ENCODE results near the gene NUP62.

DNA sequence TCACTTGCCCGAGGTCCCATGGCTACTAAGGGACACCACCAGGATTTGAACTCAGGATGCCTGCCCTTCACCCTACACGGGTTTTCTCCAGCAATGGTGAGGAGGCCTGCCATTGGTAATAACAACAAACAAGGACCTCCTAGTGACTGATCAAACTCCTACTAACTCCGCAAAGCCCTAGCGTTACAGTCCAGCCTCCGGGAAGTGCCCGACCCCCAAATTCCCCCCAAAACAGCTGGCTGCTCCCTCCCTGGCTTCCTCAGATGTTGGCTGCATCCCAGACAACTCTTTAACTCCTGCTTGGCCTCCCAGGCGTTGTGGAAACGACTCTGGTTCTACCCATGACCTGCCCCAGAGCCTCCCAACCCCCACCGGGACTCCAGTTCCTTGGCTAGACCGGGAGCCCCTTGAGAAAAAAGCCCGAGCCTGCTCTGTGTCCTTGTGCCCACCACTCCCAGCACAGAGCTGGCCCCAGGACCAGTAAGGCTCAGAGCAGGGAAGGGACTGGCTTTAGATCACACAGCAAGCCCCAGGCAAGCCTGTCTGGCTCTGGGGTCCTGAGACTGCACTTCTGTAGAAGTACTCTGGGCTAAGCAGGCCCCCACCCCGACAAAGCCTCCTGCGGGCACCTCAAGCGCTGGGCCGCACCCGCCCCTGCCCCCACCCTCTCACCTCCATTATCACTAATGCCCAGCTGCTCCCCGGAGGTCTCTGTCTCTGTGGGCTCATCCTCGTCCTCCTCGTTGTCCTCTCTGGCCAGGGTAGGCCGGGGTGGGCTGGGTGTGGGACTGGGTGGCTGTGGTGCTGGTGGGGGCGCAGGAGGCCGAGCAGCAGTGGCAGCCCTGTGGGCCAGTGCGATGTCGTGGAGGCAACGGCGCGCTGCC lies 56.8 kb downstream of the NUP62 start:
- TF ChIP-seq, protein P1, sequence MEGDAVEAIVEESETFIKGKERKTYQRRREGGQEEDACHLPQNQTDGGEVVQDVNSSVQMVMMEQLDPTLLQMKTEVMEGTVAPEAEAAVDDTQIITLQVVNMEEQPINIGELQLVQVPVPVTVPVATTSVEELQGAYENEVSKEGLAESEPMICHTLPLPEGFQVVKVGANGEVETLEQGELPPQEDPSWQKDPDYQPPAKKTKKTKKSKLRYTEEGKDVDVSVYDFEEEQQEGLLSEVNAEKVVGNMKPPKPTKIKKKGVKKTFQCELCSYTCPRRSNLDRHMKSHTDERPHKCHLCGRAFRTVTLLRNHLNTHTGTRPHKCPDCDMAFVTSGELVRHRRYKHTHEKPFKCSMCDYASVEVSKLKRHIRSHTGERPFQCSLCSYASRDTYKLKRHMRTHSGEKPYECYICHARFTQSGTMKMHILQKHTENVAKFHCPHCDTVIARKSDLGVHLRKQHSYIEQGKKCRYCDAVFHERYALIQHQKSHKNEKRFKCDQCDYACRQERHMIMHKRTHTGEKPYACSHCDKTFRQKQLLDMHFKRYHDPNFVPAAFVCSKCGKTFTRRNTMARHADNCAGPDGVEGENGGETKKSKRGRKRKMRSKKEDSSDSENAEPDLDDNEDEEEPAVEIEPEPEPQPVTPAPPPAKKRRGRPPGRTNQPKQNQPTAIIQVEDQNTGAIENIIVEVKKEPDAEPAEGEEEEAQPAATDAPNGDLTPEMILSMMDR (IDR thresholded peaks at IDR 0.05): no peak
- no peak for TF ChIP-seq POLR2A (IDR thresholded peaks at IDR 0.05)

Data from right lobe of liver (tissue), 4 donors.